RCC 7860 (cell line): ENCODE results near the gene NCOA1.

Experiments
- DNase-seq: peaks from one replicate; pipeline ENCODE4 v3.0.0-alpha.2; 2015; ENCODE audit warnings: low spot score
- FAIRE-seq: peaks from 2 replicates; lab custom pipeline; 2012; peaks lifted over from hg19 to GRCh38; lab: Jason Lieb, UNC

The NCOA1 gene

GRCh38 chr2:24815171-24815570 lies 324.1 kb downstream of the NCOA1 start:
- no peak for FAIRE-seq
- no peak for DNase-seq

GRCh38 chr2:24816404-24816803 lies 325.4 kb downstream of the NCOA1 start:
- FAIRE-seq, result no peak

GRCh38 chr2:24816884-24817283 lies 325.8 kb downstream of the NCOA1 start:
- peak; percentile 37 for FAIRE-seq
- DNase-seq, result peak; percentile 43

More at GRCh38 chr2:24816404-24816803, 325.4 kb downstream of the NCOA1 start:
- no peak for DNase-seq

- no peak for DNase-seq
- no peak for FAIRE-seq
Observed at GRCh38 chr2:24818721-24819167, 327.7 kb downstream of the NCOA1 start.

GRCh38 chr2:24819442-24820174 lies 328.6 kb downstream of the NCOA1 start:
- FAIRE-seq (no peak), DNase-seq (no peak)

GRCh38 chr2:24820175-24820513 lies 329.1 kb downstream of the NCOA1 start:
- FAIRE-seq, result no peak
- DNase-seq, result no peak
